RWPE2 (cell line): ENCODE results near the gene MFAP5.

Experiments used
- ATAC-seq: fragments of 200-7000 bp; cut with Tn5 transposase; 3 replicates; pipeline ENCODE4 v1.9.1; 2021; ENCODE audit warnings: low read depth
- DNase-seq: peaks from one replicate; pipeline ENCODE4 v3.0.0-alpha.2; 2020; ENCODE audit warnings: low spot score
- H3K27ac ChIP-seq: fragments of 450-650 bp; 2 replicates; pipeline ENCODE4 v1.5.1; 2017; ENCODE audit warnings: mild to moderate bottlenecking; ENCODE audit not compliant: poor library complexity, severe bottlenecking
- H3K27me3 ChIP-seq: fragments of 250-450 bp; sonication (Bioruptor Pico); 2 replicates; pipeline ENCODE4 v1.5.1; 2021; ENCODE audit warnings: mild to moderate bottlenecking, moderate library complexity; ENCODE audit not compliant: insufficient read depth, poor library complexity, severe bottlenecking
- H3K36me3 ChIP-seq: fragments of 250-450 bp; sonication (Bioruptor Pico); 2 replicates; pipeline ENCODE4 v1.5.1; 2020; ENCODE audit warnings: low read depth, mild to moderate bottlenecking, moderate library complexity
- H3K4me1 ChIP-seq: fragments of 250-450 bp; sonication (Bioruptor Pico); 2 replicates; pipeline ENCODE4 v1.5.1; 2021; ENCODE audit warnings: mild to moderate bottlenecking, moderate library complexity; ENCODE audit not compliant: insufficient read depth, poor library complexity, severe bottlenecking
- H3K4me3 ChIP-seq: fragments of 250-450 bp; sonication (Bioruptor Pico); 2 replicates; pipeline ENCODE4 v1.5.1; 2021; ENCODE audit warnings: mild to moderate bottlenecking, moderate library complexity; ENCODE audit not compliant: severe bottlenecking
- H3K9me3 ChIP-seq: fragments of 250-450 bp; sonication (Bioruptor Pico); 2 replicates; pipeline ENCODE4 v1.5.1; 2021; ENCODE audit warnings: mild to moderate bottlenecking, moderate library complexity; ENCODE audit not compliant: severe bottlenecking
- TF ChIP-seq, protein P1 (sequence below): fragments of 450-650 bp; IDR thresholded peaks from one replicate; pipeline ENCODE4 v1.5.1; 2017; ENCODE audit warnings: mild to moderate bottlenecking, moderate library complexity; ENCODE audit not compliant: poor library complexity, severe bottlenecking

The MFAP5 gene

GRCh38 chr12:8667270-8667669 is 4.6 kb upstream of the MFAP5 start:
- no peaks in the 10 kb centered on the region for H3K36me3 ChIP-seq
- no peak for ATAC-seq
- H3K4me3 ChIP-seq: no peak overlapping the region
- no peak overlapping the region for H3K27ac ChIP-seq
- H3K9me3 ChIP-seq: no peaks in the 10 kb centered on the region
- no peak for DNase-seq
- no peaks in the 10 kb centered on the region for H3K27me3 ChIP-seq
- H3K4me1 ChIP-seq: peaks cover 2% of the 10 kb centered on the region
- TF ChIP-seq, protein P1, sequence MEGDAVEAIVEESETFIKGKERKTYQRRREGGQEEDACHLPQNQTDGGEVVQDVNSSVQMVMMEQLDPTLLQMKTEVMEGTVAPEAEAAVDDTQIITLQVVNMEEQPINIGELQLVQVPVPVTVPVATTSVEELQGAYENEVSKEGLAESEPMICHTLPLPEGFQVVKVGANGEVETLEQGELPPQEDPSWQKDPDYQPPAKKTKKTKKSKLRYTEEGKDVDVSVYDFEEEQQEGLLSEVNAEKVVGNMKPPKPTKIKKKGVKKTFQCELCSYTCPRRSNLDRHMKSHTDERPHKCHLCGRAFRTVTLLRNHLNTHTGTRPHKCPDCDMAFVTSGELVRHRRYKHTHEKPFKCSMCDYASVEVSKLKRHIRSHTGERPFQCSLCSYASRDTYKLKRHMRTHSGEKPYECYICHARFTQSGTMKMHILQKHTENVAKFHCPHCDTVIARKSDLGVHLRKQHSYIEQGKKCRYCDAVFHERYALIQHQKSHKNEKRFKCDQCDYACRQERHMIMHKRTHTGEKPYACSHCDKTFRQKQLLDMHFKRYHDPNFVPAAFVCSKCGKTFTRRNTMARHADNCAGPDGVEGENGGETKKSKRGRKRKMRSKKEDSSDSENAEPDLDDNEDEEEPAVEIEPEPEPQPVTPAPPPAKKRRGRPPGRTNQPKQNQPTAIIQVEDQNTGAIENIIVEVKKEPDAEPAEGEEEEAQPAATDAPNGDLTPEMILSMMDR: no peak

GRCh38 chr12:8665759-8666158 is 3.1 kb upstream of the MFAP5 start:
- no peaks in the 10 kb centered on the region for H3K9me3 ChIP-seq
- no peaks in the 10 kb centered on the region for H3K27me3 ChIP-seq
- H3K36me3 ChIP-seq: no peaks in the 10 kb centered on the region
- DNase-seq (no peak), ATAC-seq (no peak)
- H3K4me1 ChIP-seq: peaks cover 3% of the 10 kb centered on the region
- H3K4me3 ChIP-seq: no peak overlapping the region
- TF ChIP-seq, protein P1: no peak
- no peak overlapping the region for H3K27ac ChIP-seq

- no peak overlapping the region for H3K27ac ChIP-seq
- no peak overlapping the region for H3K4me3 ChIP-seq
- H3K4me1 ChIP-seq: peaks cover 3% of the 10 kb centered on the region
- no peaks in the 10 kb centered on the region for H3K9me3 ChIP-seq
- no peaks in the 10 kb centered on the region for H3K36me3 ChIP-seq
- ATAC-seq (no peak), DNase-seq (no peak)
- TF ChIP-seq, protein P1: no peak
- no peaks in the 10 kb centered on the region for H3K27me3 ChIP-seq
These were observed 1.7 kb upstream of the MFAP5 start for GRCh38 chr12:8664228-8664913.

- no peaks in the 10 kb centered on the region for H3K9me3 ChIP-seq
- no peaks in the 10 kb centered on the region for H3K27me3 ChIP-seq
- H3K4me1 ChIP-seq: peaks cover 10% of the 10 kb centered on the region
- DNase-seq (no peak), ATAC-seq (no peak)
- TF ChIP-seq, protein P1: no peak
- H3K4me3 ChIP-seq: no peak overlapping the region
- H3K36me3 ChIP-seq: no peaks in the 10 kb centered on the region
- H3K27ac ChIP-seq: peak overlapping the region; percentile 67
These were observed 875 bp downstream of the MFAP5 start for GRCh38 chr12:8661751-8662150.

- ATAC-seq (no peak), DNase-seq (no peak)
- Histone ChIP-seq H3K4me1 (peaks cover 10% of the 10 kb centered on the region), H3K4me3 (no peak overlapping the region), H3K27me3 (no peaks in the 10 kb centered on the region), H3K27ac (no peak overlapping the region), H3K36me3 (no peaks in the 10 kb centered on the region), H3K9me3 (no peaks in the 10 kb centered on the region)
- TF ChIP-seq, protein P1: no peak
These were observed 1.6 kb downstream of the MFAP5 start for GRCh38 chr12:8661016-8661415.
